GM18861 (cell line): Measurements from ENCODE around the gene LNPEP.

Source experiments
- ATAC-seq: cut with Tn5 transposase; IDR thresholded peaks from one replicate; pipeline ENCODE4 v1.9.1; 2021; ENCODE audit not compliant: unreplicated experiment

The LNPEP gene

GRCh38 chr5:96957254-96958049, 21.6 kb downstream of the LNPEP start:
- ATAC-seq = peak; percentile 18

- ATAC-seq = no peak
Observed at GRCh38 chr5:96958977-96959376, 23.1 kb downstream of the LNPEP start.

DNA sequence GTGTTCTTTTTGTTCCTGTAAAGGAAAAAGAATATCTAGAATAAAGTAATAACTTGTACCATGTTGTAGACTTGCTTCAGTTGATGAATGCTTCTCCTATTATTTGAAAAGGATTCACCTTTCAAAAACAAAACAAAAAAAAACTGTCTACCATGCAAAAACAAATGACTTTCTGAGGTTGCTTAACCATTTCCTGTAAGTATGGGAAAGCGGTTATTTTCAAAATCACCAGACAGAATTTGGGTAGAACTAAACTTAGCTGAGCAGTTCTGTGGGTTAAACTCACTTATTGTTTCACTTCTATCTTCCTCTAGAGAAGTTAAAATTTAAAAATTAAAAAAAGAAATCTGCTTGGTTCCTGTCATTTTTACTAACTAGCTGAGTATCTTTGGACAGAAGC, 25.2 kb downstream of the LNPEP start:
- ATAC-seq = peak; percentile 49

DNA sequence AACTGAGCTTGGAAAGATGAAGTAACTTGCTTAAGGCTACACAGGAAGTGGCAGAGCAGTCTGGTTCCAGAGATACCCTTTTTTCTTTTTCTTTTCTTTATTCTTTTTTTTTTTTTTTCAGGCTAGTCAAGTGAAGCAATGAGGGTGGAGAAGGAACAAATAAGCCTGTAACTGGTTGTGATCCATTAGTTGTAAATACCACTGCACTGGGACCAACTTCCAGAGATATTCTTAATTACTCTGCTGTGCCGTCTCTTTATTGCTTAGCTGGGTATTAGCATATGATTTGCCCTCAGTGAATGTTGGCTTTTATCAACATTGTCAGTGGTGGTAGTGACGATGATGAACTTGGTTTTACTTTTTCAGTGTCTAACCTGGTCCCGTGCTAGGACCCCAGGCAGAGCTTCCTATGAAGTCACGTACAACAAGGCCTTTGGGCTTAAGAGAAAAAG, 26.7 kb downstream of the LNPEP start:
- no peak for ATAC-seq

- peak; percentile 55 for ATAC-seq
Observed at GRCh38 chr5:96963267-96963666, 27.4 kb downstream of the LNPEP start.

DNA sequence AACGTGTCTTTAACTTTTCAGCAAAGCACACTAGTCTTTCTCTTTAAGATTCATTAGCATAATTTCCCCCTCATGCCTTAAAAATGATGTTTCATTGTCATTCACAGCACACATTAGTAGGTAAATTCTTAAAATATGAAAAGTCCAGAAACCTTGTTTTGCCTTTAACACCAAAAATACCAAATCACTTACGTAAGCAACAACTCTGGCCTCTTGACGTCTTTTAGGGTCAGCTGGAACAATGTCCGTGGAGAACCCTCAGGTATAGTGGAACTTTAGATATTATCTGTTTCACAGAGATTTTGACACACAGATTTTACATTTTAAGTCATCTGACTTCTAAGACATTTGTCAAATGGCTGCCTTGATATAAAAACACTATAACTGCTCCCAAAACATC, 30.9 kb downstream of the LNPEP start:
- ATAC-seq = no peak

GRCh38 chr5:96967400-96967799, 31.5 kb downstream of the LNPEP start:
- ATAC-seq = no peak

DNA sequence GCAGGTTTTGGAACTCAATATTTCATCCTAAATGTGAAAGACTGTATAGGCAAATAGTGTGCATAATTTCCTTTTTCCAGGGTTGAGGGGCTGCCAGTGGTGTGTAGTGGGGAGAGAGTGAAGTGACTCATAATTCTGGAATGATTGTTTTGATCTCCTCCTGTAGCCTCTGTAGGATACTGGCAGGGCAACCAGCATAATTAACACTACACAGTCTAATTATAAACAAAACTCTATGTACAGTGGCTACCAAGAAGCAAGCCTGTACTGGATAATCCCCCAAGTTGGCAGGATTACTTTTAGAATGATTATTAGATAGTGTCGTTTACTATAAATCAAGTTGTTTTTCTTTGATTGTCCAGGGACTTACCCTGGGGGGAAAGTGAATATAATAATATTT, 32.2 kb downstream of the LNPEP start:
- no peak for ATAC-seq

DNA sequence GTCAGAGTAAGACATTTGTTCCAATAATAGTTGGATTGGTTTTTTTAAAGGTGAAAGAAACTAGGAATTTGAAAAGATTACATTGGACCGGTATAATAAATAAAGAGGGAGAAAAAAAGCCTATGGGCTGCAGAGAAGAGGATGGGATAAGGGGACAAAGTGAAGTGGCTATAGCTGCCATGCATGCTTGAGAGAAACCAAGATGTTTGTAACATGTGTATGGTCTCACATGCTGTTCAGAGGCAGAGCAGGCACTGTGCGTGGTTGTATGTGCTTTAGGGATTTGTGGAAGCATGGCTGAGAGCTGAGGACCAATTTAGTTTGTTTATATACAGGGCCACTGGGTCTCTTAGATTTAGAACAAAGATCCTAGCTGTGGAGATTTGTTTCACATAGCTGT, 32.7 kb downstream of the LNPEP start:
- ATAC-seq = no peak

DNA sequence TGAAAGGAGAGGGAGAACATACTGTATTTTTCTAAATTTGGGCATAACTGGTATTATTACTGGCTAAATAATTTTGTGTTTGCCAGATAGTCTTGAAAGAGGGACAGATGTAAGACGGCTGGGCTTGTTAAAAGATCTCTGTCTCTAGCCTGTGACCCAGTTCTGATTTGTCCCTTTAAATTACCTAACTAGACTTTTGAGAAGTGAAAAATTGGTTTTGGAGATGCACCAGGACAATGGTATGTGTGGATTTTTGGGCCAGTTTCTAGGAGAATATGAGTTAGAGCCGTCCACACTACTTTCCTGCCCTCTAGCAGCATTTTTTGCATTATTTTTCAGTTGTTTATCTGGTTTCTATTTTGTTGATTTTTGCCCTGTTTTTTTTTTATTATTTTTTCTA, 33.5 kb downstream of the LNPEP start:
- ATAC-seq = no peak

- ATAC-seq = no peak
Observed at GRCh38 chr5:96972599-96973334, 36.9 kb downstream of the LNPEP start.

GRCh38 chr5:96973532-96974401, 37.9 kb downstream of the LNPEP start:
- no peak for ATAC-seq

DNA sequence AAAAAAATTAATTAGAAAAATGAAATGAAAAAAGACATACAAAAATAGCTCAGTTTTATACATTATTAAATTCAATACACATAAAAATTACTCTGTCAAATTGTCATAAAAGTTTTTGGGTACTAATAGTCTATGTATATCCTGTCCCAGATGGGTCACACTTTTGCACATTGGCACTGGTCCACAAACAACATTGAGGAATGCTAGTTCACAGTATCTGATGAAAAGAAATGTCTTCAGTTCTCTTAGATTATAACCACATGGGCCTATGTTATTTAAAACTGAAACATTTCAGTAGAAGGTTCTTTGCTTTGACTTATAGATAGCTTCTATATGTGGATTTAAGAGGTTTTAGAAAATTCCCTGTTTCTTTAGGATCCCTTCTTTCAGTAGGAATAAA, 39.8 kb downstream of the LNPEP start:
- ATAC-seq = no peak

- no peak for ATAC-seq
Observed at GRCh38 chr5:96977228-96977627, 41.3 kb downstream of the LNPEP start.

- no peak for ATAC-seq
Observed at GRCh38 chr5:96978812-96979449, 43.1 kb downstream of the LNPEP start.

DNA sequence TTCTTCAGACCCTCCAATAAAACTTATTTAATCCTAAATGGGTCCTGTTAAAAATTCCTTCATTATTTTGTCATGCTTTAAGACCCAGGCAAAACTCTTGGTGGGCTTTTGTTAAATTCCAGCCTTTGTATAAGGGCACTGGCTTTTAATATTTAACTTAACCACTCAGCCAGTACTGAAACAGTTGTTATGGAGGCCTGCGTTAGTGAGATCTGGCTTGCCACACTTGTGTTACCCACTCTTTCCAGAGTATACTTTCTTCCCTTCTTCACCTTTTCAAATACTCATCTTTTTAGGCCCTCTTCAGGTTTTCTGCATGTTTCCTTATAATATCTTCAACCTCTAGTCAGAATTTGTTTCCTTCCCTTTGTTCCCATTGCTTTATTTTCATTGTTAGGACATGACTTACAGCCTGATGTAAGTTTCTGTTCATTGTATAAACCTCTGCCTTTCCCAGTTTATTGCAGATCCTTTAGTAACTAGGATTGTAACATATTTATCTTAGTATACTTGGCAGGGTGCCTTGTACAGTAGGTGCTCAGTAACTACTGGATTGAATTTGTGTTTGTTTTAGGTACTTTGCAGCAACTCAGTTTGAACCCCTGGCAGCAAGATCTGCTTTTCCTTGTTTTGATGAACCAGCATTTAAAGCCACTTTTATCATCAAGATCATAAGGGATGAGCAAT, 48.8 kb downstream of the LNPEP start:
- ATAC-seq = no peak

DNA sequence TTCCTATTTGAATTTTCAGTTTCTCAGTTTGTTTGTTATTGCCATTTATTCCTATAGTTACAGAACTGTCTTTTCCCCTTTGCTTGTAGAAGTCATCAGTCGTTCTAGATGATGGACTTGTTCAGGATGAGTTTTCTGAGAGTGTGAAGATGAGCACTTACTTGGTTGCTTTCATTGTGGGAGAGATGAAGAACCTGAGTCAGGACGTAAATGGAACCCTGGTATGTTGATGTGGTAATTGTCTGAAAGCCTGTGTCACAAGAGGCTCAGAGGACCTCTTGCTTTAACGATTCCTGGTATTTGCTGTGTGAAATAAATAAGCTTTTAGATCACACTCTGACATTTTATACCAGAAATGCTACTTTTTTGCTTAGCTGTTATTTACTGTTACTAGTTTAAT, 50.6 kb downstream of the LNPEP start:
- ATAC-seq = no peak

- ATAC-seq = no peak
Observed at GRCh38 chr5:96990102-96990501, 54.2 kb downstream of the LNPEP start.

DNA sequence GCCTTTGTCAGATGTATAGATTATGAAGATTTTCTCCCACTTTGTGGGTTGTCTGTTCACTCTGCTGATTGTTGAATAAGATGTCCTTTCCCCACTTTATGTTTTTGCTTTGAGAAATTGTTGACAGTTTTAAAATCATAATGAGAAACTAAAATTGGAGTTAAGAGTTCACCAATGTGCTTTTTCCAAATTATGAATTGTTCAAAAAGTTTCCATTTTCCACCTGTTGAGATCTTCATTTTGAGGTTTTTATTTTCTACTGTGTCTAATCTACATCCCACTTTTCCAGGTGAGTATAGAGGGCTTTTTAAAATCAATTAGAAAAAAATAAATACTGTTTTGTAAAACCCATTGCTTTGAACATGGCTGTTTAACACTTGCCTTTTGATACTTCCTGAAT, 55.8 kb downstream of the LNPEP start:
- ATAC-seq = no peak

DNA sequence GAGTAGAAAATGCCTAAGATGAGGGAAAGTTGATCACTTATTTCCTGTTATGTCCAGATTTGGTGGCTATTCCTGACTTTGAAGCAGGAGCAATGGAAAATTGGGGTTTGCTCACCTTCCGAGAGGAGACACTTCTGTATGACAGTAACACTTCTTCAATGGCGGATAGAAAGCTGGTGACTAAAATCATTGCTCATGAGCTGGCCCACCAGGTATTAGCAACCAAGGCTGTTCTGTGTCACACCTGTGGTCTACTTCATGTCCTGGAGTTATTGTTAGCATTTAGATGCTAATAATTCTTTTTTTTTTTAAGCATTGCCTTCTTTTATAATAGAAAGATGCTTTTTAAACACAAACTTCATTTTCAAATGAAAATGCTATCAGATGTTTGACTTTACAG, 57.9 kb downstream of the LNPEP start:
- no peak for ATAC-seq
